ENCODE data around the gene FDCSP. TPM values are rescaled to one million over a fixed set of nuclear protein-coding genes. Genes with fewer than 3 reads are reported as not detected.
A peak's percentile ranks its signal among the peaks of the same experiment; 100 is the strongest.
"Not testable (repeated sequence)": the region's sequence is repeated elsewhere in the genome, so short reads cannot be mapped to it uniquely, and the experiment has no call there.

FDCSP gene
- polyA plus RNA-seq, 1 donor, result not detected

DNA sequence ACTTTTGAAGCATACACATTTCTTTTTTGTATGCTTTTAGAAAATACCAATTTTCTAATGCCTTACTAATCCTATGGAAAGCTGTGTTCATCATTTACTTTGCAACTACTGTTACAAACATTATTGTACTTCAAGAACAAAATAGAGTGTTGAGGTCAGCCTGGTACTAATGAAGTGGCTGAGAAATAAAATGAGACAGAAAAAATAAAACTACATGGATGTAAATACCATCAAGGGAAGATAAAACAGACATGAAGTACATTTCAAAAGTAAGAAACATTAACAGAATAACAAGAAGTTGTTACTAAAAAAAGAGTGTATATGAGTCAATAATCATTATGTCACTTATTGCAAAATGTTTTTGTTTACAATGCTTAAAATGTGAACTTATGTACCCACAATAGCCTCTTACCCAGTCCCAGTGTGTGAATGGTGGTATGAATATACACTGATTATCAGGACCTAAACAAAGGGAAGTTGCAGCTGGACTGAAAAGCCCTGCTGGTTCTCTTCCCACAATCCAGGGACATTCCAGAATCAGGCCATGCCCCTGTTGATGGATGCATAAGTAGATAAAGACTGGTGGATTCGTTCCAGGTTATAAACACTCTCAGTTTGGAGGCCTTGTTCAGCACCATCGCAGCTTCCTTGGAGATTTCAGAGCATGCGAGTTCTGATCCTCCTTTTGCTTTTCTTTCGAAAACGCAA lies 14.1 kb downstream of the FDCSP start:
- no peak for DNase-seq

DNA sequence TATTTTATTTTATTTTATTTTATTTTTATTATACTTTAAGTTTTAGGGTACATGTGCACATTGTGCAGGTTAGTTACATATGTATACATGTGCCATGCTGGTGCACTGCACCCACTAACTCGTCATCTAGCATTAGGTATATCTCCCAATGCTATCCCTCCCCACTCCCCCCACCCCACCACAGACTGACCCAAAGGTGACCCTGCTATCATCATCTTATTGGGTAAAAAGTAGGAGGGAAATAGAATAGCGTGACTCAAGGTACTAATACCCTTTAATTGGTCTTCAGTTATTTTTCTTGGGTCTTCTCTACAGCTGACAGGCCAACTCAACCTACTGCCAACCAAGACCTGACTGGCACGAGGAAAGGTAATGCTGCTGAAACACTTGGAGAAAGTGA lies 16.4 kb downstream of the FDCSP start, which contains the start of gene CSN3:
TSS of gene CSN3 (plus strand) at position 301 of the 400 bp plus-strand sequence. CDS start 2,223 bp downstream, outside the sequence.
- not testable (repeated sequence) for DNase-seq

DNA sequence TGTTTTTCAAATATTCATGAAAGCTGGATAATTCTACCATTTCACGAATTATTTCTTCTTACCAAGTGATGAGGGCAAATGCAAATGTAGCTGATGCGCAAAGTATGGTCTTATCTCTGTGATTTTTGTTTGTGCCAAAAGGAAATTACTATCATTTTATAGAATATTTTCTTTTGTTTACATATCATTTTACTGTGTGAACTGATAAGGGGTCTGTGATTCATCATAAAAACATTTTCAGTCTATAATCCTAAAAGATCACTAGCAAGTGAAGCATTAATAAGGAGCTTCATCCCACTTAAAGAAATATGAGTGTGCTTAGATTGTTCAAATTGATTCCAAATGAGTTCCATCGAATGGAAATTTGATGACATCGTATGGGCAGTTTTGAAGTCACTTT lies 17.2 kb downstream of the FDCSP start:
- no peak for DNase-seq

DNA sequence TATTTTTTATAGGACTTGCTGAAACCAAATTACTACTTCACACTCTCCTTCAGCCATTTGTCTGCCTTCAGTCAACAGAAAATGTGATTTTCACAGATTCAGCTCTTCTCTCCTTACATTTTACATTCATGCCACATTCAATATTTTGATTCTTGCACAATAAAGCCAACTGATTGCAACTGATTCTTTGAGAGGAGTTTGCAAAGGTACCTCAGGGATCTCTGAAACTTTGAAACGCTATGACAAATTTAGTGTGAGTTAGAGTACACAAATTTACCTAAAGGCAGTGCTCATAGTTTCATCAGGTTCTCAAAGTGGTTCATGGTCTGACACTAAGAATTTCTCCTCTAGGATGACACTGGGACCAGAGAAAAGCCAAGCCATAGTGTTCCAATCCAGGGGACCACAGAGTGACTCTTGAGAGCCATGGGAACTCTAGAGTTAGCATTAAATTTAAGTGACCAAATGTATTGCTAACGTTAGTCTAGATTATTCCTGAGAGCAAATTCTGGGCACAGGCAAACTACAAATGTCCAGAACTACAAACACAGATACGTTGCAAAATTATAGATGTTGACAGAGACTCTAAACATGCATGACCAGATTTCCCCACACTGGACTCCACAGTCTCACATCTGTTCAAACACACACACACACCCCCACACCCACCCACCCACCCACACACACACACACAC lies 25.5 kb downstream of the FDCSP start:
- no peak for DNase-seq

DNA sequence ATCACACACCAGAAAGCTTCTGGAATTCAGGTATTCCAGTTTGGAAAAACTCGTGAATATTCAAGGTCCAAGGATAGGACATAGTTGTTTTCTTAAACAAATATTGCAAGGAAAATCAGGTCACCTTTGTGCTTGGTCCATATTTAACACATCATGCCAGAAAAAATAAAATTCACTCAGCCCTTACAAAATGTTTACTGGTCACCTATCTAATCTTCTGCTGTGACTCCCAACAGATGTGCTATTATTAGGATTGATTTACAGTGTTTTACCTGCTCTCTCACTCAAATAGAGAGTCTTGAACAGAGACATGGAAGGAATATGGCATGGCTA lies 26.0 kb downstream of the FDCSP start:
- no peak for DNase-seq

DNA sequence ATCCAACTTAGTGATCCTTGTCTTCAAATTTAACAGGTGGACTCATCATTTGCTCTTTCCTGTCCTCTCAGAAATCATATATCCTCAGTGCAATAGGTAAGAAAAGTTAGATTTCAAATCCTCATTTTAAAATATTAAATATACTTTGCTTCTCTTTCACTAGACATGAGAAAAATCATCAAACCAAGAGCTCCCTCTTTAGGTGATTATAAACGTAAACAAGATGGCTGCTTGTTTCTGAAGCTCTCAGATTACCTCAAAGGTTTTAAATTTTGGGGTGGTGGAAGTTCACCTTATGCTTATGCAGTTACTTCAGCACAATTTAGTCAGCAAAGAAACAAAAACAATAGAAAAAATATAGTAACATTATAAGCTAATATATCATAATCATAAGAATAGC lies 43.8 kb downstream of the FDCSP start:
- DNase-seq, result peak; percentile 0

DNA sequence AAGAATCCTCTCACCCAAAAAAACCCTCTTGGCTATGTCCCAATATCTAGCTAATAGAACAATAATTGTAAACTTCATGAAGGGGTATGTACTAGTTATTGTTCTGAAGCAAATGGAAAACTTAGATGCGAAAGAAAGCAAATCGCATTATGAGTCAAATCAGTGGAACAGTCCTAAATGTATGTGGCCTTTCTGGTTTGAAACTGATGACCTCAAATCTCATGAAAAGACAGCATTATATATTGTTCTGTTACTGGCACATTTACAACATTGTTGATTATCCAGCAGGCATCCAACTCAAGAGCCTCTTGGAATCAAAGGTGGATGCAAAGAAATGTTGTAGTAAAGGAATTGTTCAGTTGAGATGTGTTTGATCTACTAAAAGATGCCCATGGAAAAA lies 51.2 kb downstream of the FDCSP start:
- no peak for DNase-seq

DNA sequence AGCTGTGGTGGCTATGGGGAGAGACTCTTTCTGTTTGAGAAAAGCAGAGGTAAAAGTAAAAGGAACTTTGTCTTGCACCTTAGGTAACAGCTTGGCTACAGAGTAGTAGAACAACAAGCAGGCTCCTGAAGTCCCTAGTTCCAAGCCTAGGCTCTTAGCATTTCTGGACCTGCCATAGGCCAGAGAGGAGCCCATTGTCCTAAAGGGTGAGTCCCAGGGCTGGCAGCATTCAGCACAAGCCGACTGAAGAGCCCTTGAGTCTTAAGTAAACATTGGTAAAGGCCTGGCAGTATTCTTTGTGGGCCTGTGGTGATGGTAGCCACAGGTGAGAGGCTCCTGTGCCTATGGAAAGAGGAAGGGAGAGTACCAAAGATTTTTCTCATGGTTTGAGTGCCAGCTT lies 54.6 kb downstream of the FDCSP start:
- no peak for DNase-seq

Other genes starting within 250 kb of the FDCSP start
- not detected for gene STATH, start 230.2 kb upstream of the FDCSP start, polyA plus RNA-seq (ENCODE audit: insufficient read length)
- not detected for gene HTN3, start 197.7 kb upstream of the FDCSP start, polyA plus RNA-seq (ENCODE audit: insufficient read length)
- gene HTN1, start 175.7 kb upstream of the FDCSP start, polyA plus RNA-seq (ENCODE audit: insufficient read length), result 0.05 TPM
- gene PRR27, start 71.9 kb upstream of the FDCSP start, polyA plus RNA-seq (ENCODE audit: insufficient read length), result not detected
- gene ODAM, start 30.4 kb upstream of the FDCSP start, polyA plus RNA-seq (ENCODE audit: insufficient read length), result not detected
- not detected for gene CSN3, start 16.5 kb downstream of the FDCSP start, polyA plus RNA-seq (ENCODE audit: insufficient read length)
- not detected for gene CABS1, start 108.9 kb downstream of the FDCSP start, polyA plus RNA-seq (ENCODE audit: insufficient read length)
- not detected for gene SMR3A, start 134.6 kb downstream of the FDCSP start, polyA plus RNA-seq (ENCODE audit: insufficient read length)
- gene SMR3B, start 157.0 kb downstream of the FDCSP start, polyA plus RNA-seq (ENCODE audit: insufficient read length), result not detected
- not detected for gene OPRPN, start 171.8 kb downstream of the FDCSP start, polyA plus RNA-seq (ENCODE audit: insufficient read length)
- not detected for gene MUC7, start 246.1 kb downstream of the FDCSP start, polyA plus RNA-seq (ENCODE audit: insufficient read length)